GM23338 (cell line): ENCODE measurements around the gene LRMDA. TPM values are rescaled to one million over a fixed set of nuclear protein-coding genes. Genes with fewer than 3 reads are reported as not detected.

Experiments
- ATAC-seq: fragments of 200-7000 bp; cut with Tn5 transposase; 3 replicates; pipeline ENCODE4 v1.9.1; 2020
- DNase-seq: peaks from one replicate; pipeline ENCODE4 v3.0.0-alpha.2; 2015; ENCODE audit warnings: low spot score
- H2AFZ ChIP-seq: fragments of 200-600 bp; sonication (generic); 2 replicates; pipeline ENCODE4 v1.8.0; 2016; ENCODE audit warnings: antibody characterized with exemption, mild to moderate bottlenecking, moderate library complexity
- H3F3A ChIP-seq: fragments of 200-600 bp; sonication (generic); replicated peaks from 2 replicates; pipeline ENCODE4 v1.8.0; 2017; ENCODE audit warnings: antibody characterized with exemption, mixed run types, low read depth
- H3K27ac ChIP-seq: fragments of 200-600 bp; sonication (generic); 2 replicates; pipeline ENCODE4 v1.6.1; 2016; ENCODE audit warnings: low read depth
- H3K27me3 ChIP-seq: fragments of 200-600 bp; sonication (generic); 2 replicates; pipeline ENCODE4 v1.8.0; 2016; ENCODE audit warnings: mild to moderate bottlenecking, mixed run types, moderate library complexity; ENCODE audit not compliant: insufficient read depth
- H3K36me3 ChIP-seq: fragments of 200-600 bp; sonication (generic); 2 replicates; pipeline ENCODE4 v1.8.0; 2016; ENCODE audit warnings: mild to moderate bottlenecking; ENCODE audit not compliant: insufficient read depth
- H3K4me1 ChIP-seq: fragments of 200-600 bp; sonication (generic); 2 replicates; pipeline ENCODE4 v1.8.0; 2016; ENCODE audit warnings: mild to moderate bottlenecking, moderate library complexity; ENCODE audit not compliant: insufficient read depth
- H3K4me2 ChIP-seq: fragments of 200-600 bp; sonication (generic); 2 replicates; pipeline ENCODE4 v1.7.1; 2017; ENCODE audit warnings: mixed run types
- H3K4me3 ChIP-seq: fragments of 200-600 bp; sonication (generic); 2 replicates; pipeline ENCODE4 v1.6.1; 2016; ENCODE audit warnings: mixed run types
- H3K79me2 ChIP-seq: fragments of 200-600 bp; sonication (generic); replicated peaks from 2 replicates; pipeline ENCODE4 v1.8.0; 2017; ENCODE audit warnings: mild to moderate bottlenecking; ENCODE audit not compliant: insufficient read depth
- H3K9me2 ChIP-seq: fragments of 200-600 bp; sonication (generic); 2 replicates; pipeline ENCODE4 v1.8.0; 2017; ENCODE audit not compliant: insufficient read depth
- H4K20me1 ChIP-seq: fragments of 200-600 bp; sonication (generic); replicated peaks from 2 replicates; pipeline ENCODE4 v1.8.0; 2017; ENCODE audit warnings: mild to moderate bottlenecking; ENCODE audit not compliant: insufficient read depth
- H3K27ac Mint-ChIP-seq: 2 replicates; pipeline ENCODE4 v1.8.0; 2020; ENCODE audit warnings: inconsistent platforms, mild to moderate bottlenecking, moderate library complexity, mixed read lengths
- H3K27me3 Mint-ChIP-seq: 3 replicates; pipeline ENCODE4 v1.8.0; 2022; ENCODE audit warnings: low read depth, mild to moderate bottlenecking, moderate library complexity, mixed read lengths, inconsistent platforms; ENCODE audit not compliant: insufficient read depth, poor library complexity
- H3K36me3 Mint-ChIP-seq: 3 replicates; pipeline ENCODE4 v1.8.0; 2021; ENCODE audit warnings: low read depth, mild to moderate bottlenecking, inconsistent platforms, moderate library complexity, mixed read lengths
- H3K4me1 Mint-ChIP-seq: 3 replicates; pipeline ENCODE4 v1.8.0; 2020; ENCODE audit warnings: mild to moderate bottlenecking, inconsistent platforms, mixed read lengths
- H3K4me3 Mint-ChIP-seq: 3 replicates; pipeline ENCODE4 v1.8.0; 2021; ENCODE audit warnings: moderate library complexity, mild to moderate bottlenecking, inconsistent platforms, mixed read lengths
- H3K9me3 Mint-ChIP-seq: 3 replicates; pipeline ENCODE4 v1.8.0; 2020; ENCODE audit warnings: moderate library complexity, mild to moderate bottlenecking, inconsistent platforms, mixed read lengths
- CREB1 ChIP-seq: fragments of 250-450 bp; sonication (Bioruptor Pico); IDR thresholded peaks from 2 replicates; pipeline ENCODE4 v1.5.0; 2020; ENCODE audit warnings: low read depth, mild to moderate bottlenecking, moderate library complexity
- CTCF ChIP-seq, 2 experiments: fragments of 200-600 bp in 1 of 2; sonication (generic) in 1 of 2; conservative IDR thresholded peaks; 2 replicates each; pipeline versions ENCODE4 v1.5.1 to v1.6.1; 2016 to 2017; ENCODE audit warnings: antibody characterized with exemption in 2 of 2, low read depth in 2 of 2, mild to moderate bottlenecking in 2 of 2, moderate library complexity in 1 of 2
- ETS1 ChIP-seq: IDR thresholded peaks from 2 replicates; pipeline ENCODE4 v1.6.1; 2016; ENCODE audit warnings: antibody characterized with exemption
- EZH2 ChIP-seq: fragments of 200-600 bp; sonication (generic); IDR thresholded peaks from one replicate; pipeline ENCODE4 v1.8.0; 2017; ENCODE audit warnings: antibody characterized with exemption, mild to moderate bottlenecking, low read depth; ENCODE audit not compliant: unreplicated experiment
- EZH2phosphoT487 ChIP-seq: fragments of 200-600 bp; sonication (generic); IDR thresholded peaks from one replicate; pipeline ENCODE4 v1.8.1; 2018; ENCODE audit warnings: antibody characterized with exemption; ENCODE audit not compliant: unreplicated experiment
- JUNB ChIP-seq: IDR thresholded peaks from one replicate; pipeline ENCODE4 v1.6.1; 2016; ENCODE audit warnings: antibody characterized with exemption; ENCODE audit not compliant: unreplicated experiment
- NANOG ChIP-seq: IDR thresholded peaks from 2 replicates; pipeline ENCODE4 v1.6.1; 2016; ENCODE audit warnings: antibody characterized with exemption, borderline replicate concordance
- POLR2AphosphoS5 ChIP-seq: IDR thresholded peaks from 2 replicates; pipeline ENCODE4 v1.6.1; 2016; ENCODE audit warnings: antibody characterized with exemption, low read depth
- STAT1 ChIP-seq: IDR thresholded peaks from one replicate; pipeline ENCODE4 v1.6.1; 2016; ENCODE audit warnings: antibody characterized with exemption; ENCODE audit not compliant: unreplicated experiment
- ZNF114 ChIP-seq: fragments of 250-450 bp; sonication (Bioruptor Pico); IDR thresholded peaks from 2 replicates; pipeline ENCODE4 v1.5.0; 2020; ENCODE audit warnings: mild to moderate bottlenecking, moderate library complexity
- ZNF331 ChIP-seq: fragments of 250-450 bp; sonication (Bioruptor Pico); IDR thresholded peaks from 2 replicates; pipeline ENCODE4 v1.5.0; 2020; ENCODE audit warnings: low read depth, mild to moderate bottlenecking, moderate library complexity
- polyA plus RNA-seq: library from polyadenylated mRNA; unstranded; fragments of >200 nt; fragmentation: Nextera tagmentation; extraction: Ambion mirVana; gene quantifications from 2 replicates; pipeline ENCODE4 v1.2.1, GENCODE V29; 2016
- total RNA-seq: library from RNA; depleted of rRNA; stranded (reverse); fragments of >200 nt; shearing (Covaris generic); gene quantifications from 2 replicates; pipeline ENCODE4 v1.2.3, GENCODE V29; 2014
- TF ChIP-seq, protein P1 (sequence below): fragments of 250-450 bp; sonication (Bioruptor Pico); IDR thresholded peaks from 2 replicates; pipeline ENCODE4 v1.5.0; 2020; ENCODE audit warnings: mild to moderate bottlenecking, moderate library complexity

The LRMDA gene
- total and polyA plus RNA-seq, 2 experiments from 2014 or later: 0.90 to 1.8 TPM

- Mint-ChIP-seq H3K27ac (no peak overlapping the region), H3K36me3 (peaks cover 13% of the 10 kb centered on the region; the same call in 2 of the 3 replicates), H3K4me3 (no peak overlapping the region), H3K4me1 (peaks cover 5% of the 10 kb centered on the region; the same call in 1 of the 3 replicates), H3K27me3 (no peaks in the 10 kb centered on the region), H3K9me3 (peaks cover 15% of the 10 kb centered on the region)
- Histone ChIP-seq H3K79me2 (no peaks in the 10 kb centered on the region), H2AFZ (no peak overlapping the region), H4K20me1 (no peaks in the 10 kb centered on the region), H3K4me3 (no peak overlapping the region), H3K27me3 (no peaks in the 10 kb centered on the region), H3K27ac (no peak overlapping the region), H3K4me2 (no peak overlapping the region), H3K36me3 (no peaks in the 10 kb centered on the region), H3K4me1 (no peaks in the 10 kb centered on the region), H3K9me2 (no peaks in the 10 kb centered on the region), H3F3A (no peaks in the 10 kb centered on the region)
- no peak for TF ChIP-seq ZNF114 (CRISPR knock-in tag)
- TF ChIP-seq EZH2: no peak
- TF ChIP-seq EZH2phosphoT487: no peak
- DNase-seq (no peak), ATAC-seq (no peak)
Observed at GRCh38 chr10:75753621-75754020, 322.2 kb downstream of the LRMDA start.

DNA sequence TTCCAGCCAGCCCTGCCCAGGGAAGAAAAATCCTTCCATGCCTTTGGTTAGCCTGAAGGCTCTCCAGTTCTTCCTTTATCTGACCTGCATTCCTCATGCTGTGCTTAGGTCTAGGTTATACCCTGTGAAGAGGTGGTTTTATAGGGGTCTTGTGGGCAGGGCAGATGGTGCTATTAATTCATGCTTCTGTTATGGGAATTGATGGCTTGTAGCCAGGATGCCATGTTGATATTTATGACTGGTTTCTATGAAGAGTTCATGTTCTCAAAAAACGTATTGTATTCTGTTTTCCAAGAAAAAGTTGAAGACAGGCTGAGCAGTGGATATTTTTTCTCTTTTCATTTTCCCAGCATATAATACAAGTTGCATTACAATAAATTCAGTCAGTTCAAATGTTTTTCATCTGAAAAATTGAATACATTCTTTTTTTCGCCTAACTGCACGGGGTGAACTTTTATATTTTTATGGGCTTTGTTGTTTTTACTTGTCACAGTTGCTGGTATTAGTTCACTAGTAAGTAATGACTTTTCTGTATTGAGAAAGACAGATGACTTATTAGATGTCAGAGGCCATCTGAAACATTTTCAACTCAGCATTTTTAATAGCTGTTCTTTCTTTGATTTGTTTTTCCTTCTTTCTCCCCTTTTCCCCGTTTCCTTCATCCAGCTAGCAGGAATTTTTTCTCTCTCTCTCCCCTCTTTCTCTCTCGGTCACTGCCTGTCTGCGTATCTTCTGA lies 322.8 kb downstream of the LRMDA start:
- no peak overlapping the region for H3K27ac ChIP-seq
- ATAC-seq: no peak
- TF ChIP-seq EZH2phosphoT487 (no peak), STAT1 (no peak), ZNF331 (CRISPR knock-in tag) (no peak), JUNB (no peak), NANOG (no peak), CREB1 (CRISPR knock-in tag) (no peak), EZH2 (no peak), CTCF (conservative IDR thresholded peaks at IDR 0.05; ENCODE audit: low read depth in 2 of 2) (no peak), POLR2AphosphoS5 (no peak), ZNF114 (CRISPR knock-in tag) (no peak), ETS1 (no peak)
- TF ChIP-seq, protein P1, sequence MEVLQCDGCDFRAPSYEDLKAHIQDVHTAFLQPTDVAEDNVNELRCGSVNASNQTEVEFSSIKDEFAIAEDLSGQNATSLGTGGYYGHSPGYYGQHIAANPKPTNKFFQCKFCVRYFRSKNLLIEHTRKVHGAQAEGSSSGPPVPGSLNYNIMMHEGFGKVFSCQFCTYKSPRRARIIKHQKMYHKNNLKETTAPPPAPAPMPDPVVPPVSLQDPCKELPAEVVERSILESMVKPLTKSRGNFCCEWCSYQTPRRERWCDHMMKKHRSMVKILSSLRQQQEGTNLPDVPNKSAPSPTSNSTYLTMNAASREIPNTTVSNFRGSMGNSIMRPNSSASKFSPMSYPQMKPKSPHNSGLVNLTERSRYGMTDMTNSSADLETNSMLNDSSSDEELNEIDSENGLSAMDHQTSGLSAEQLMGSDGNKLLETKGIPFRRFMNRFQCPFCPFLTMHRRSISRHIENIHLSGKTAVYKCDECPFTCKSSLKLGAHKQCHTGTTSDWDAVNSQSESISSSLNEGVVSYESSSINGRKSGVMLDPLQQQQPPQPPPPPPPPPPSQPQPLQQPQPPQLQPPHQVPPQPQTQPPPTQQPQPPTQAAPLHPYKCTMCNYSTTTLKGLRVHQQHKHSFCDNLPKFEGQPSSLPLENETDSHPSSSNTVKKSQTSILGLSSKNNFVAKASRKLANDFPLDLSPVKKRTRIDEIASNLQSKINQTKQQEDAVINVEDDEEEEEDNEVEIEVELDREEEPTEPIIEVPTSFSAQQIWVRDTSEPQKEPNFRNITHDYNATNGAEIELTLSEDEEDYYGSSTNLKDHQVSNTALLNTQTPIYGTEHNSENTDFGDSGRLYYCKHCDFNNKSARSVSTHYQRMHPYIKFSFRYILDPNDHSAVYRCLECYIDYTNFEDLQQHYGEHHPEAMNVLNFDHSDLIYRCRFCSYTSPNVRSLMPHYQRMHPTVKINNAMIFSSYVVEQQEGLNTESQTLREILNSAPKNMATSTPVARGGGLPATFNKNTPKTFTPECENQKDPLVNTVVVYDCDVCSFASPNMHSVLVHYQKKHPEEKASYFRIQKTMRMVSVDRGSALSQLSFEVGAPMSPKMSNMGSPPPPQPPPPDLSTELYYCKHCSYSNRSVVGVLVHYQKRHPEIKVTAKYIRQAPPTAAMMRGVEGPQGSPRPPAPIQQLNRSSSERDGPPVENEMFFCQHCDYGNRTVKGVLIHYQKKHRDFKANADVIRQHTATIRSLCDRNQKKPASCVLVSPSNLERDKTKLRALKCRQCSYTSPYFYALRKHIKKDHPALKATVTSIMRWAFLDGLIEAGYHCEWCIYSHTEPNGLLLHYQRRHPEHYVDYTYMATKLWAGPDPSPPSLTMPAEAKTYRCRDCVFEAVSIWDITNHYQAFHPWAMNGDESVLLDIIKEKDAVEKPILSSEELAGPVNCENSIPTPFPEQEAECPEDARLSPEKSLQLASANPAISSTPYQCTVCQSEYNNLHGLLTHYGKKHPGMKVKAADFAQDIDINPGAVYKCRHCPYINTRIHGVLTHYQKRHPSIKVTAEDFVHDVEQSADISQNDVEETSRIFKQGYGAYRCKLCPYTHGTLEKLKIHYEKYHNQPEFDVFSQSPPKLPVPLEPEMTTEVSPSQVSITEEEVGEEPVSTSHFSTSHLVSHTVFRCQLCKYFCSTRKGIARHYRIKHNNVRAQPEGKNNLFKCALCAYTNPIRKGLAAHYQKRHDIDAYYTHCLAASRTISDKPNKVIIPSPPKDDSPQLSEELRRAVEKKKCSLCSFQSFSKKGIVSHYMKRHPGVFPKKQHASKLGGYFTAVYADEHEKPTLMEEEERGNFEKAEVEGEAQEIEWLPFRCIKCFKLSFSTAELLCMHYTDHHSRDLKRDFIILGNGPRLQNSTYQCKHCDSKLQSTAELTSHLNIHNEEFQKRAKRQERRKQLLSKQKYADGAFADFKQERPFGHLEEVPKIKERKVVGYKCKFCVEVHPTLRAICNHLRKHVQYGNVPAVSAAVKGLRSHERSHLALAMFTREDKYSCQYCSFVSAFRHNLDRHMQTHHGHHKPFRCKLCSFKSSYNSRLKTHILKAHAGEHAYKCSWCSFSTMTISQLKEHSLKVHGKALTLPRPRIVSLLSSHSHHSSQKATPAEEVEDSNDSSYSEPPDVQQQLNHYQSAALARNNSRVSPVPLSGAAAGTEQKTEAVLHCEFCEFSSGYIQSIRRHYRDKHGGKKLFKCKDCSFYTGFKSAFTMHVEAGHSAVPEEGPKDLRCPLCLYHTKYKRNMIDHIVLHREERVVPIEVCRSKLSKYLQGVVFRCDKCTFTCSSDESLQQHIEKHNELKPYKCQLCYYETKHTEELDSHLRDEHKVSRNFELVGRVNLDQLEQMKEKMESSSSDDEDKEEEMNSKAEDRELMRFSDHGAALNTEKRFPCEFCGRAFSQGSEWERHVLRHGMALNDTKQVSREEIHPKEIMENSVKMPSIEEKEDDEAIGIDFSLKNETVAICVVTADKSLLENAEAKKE: no peak

More for the DNA sequence above, 322.8 kb downstream of the LRMDA start:
- Histone ChIP-seq H3K79me2 (no peaks in the 10 kb centered on the region), H3K4me1 (no peaks in the 10 kb centered on the region), H3K27me3 (no peaks in the 10 kb centered on the region), H4K20me1 (no peaks in the 10 kb centered on the region), H3K36me3 (no peaks in the 10 kb centered on the region), H2AFZ (no peak overlapping the region), H3K4me2 (no peak overlapping the region), H3K4me3 (no peak overlapping the region), H3F3A (no peaks in the 10 kb centered on the region), H3K9me2 (no peaks in the 10 kb centered on the region)
- peaks cover 5% of the 10 kb centered on the region; the same call in 1 of the 3 replicates for H3K4me1 Mint-ChIP-seq
- no peak overlapping the region for H3K27ac Mint-ChIP-seq
- no peak overlapping the region for H3K4me3 Mint-ChIP-seq
- no peak for DNase-seq
- no peaks in the 10 kb centered on the region for H3K27me3 Mint-ChIP-seq
- H3K9me3 Mint-ChIP-seq: peaks cover 15% of the 10 kb centered on the region
- peaks cover 13% of the 10 kb centered on the region; the same call in 2 of the 3 replicates for H3K36me3 Mint-ChIP-seq
